ENCODE results near the gene PNCK. TPM values are rescaled to one million over a fixed set of nuclear protein-coding genes. Genes with fewer than 3 reads are reported as not detected.

Gene PNCK
- total and polyA plus RNA-seq, 2 of the 13 experiments (the other 11 are each of a cell fraction or from before 2014, with no cell fraction given): 33.1 TPM; not detected in 1

DNA sequence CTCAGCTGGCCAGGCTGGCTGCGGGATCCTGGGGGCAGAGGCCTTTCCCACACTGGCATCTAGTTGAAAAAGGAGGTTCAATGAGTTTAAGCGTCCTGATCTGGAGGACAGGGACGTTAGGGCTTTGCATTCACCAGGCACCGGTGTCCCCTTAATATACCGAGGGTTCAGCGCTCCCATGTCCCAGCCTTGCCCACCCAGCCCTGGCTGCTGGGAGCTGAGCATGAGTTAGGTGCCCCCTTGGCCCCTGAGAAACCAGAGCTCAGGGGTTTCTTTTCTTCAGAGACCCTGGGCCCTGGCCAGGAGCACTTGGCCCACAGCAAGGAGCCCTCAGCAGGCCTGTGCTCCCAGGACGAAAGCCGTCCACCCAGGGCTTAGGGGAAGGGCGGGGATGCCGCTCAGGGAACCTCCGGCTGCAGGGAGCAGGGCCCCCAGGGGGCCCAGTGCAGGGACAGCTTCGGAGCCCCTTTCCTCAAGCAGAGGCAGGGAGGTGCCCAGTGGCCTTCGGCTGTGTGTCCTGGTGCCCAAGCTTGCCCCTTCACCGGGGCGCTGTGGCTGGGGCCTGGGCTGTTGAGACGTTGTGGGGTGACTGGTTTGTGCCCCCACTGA is 47.5 kb downstream of the PNCK start (continued):
- TF ChIP-seq, protein P1, sequence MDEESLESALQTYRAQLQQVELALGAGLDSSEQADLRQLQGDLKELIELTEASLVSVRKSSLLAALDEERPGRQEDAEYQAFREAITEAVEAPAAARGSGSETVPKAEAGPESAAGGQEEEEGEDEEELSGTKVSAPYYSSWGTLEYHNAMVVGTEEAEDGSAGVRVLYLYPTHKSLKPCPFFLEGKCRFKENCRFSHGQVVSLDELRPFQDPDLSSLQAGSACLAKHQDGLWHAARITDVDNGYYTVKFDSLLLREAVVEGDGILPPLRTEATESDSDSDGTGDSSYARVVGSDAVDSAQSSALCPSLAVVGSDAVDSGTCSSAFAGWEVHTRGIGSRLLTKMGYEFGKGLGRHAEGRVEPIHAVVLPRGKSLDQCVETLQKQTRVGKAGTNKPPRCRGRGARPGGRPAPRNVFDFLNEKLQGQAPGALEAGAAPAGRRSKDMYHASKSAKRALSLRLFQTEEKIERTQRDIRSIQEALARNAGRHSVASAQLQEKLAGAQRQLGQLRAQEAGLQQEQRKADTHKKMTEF (CRISPR knock-in tag; IDR thresholded peaks at IDR 0.05): no peak
- TF ChIP-seq GTF2F1 (IDR thresholded peaks at IDR 0.05; ENCODE audit: low read length) (no peak), ZFY (CRISPR knock-in tag; IDR thresholded peaks at IDR 0.05) (0 out of 2 replicates have a peak, but pooled peaks have one; percentile 8), RBFOX2 (IDR thresholded peaks at IDR 0.05; ENCODE audit: low read depth, low read length) (peak; percentile 86), KLF12 (CRISPR knock-in tag; IDR thresholded peaks at IDR 0.05; ENCODE audit: borderline replicate concordance) (no peak), MZF1 (CRISPR knock-in tag; IDR thresholded peaks at IDR 0.05; ENCODE audit: borderline replicate concordance) (no peak), BORCS8-MEF2B (CRISPR knock-in tag; IDR thresholded peaks at IDR 0.05) (0 out of 2 replicates have a peak, but pooled peaks have one; percentile 25), KLF13 (CRISPR knock-in tag; IDR thresholded peaks at IDR 0.05) (no peak), ZNF713 (CRISPR knock-in tag; IDR thresholded peaks at IDR 0.05) (no peak), REL (CRISPR knock-in tag; conservative IDR thresholded peaks at IDR 0.05) (no peak), TAF1 (CRISPR knock-in tag; IDR thresholded peaks at IDR 0.05) (peak; percentile 17; the same call in 1 of the 2 replicates), ZEB1 (IDR thresholded peaks at IDR 0.05; ENCODE audit: insufficient replicate concordance, low read depth) (no peak), PITX1 (CRISPR knock-in tag; IDR thresholded peaks at IDR 0.05) (no peak), HOXA3 (CRISPR knock-in tag; IDR thresholded peaks at IDR 0.05) (no peak), ZNF891 (CRISPR knock-in tag; IDR thresholded peaks at IDR 0.05) (0 out of 2 replicates have a peak, but pooled peaks have one; percentile 45), ZNF616 (CRISPR knock-in tag; IDR thresholded peaks at IDR 0.05; ENCODE audit: low read depth) (no peak), EED (CRISPR knock-in tag; IDR thresholded peaks at IDR 0.05) (no peak), TAF15 (IDR thresholded peaks at IDR 0.05; ENCODE audit: low read depth, low read length, poor library complexity, severe bottlenecking) (peak; percentile 64)
- TF ChIP-seq, protein P2, sequence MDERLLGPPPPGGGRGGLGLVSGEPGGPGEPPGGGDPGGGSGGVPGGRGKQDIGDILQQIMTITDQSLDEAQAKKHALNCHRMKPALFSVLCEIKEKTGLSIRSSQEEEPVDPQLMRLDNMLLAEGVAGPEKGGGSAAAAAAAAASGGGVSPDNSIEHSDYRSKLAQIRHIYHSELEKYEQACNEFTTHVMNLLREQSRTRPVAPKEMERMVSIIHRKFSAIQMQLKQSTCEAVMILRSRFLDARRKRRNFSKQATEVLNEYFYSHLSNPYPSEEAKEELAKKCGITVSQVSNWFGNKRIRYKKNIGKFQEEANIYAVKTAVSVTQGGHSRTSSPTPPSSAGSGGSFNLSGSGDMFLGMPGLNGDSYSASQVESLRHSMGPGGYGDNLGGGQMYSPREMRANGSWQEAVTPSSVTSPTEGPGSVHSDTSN (CRISPR knock-in tag; IDR thresholded peaks at IDR 0.05): no peak
- TF ChIP-seq, protein P3, sequence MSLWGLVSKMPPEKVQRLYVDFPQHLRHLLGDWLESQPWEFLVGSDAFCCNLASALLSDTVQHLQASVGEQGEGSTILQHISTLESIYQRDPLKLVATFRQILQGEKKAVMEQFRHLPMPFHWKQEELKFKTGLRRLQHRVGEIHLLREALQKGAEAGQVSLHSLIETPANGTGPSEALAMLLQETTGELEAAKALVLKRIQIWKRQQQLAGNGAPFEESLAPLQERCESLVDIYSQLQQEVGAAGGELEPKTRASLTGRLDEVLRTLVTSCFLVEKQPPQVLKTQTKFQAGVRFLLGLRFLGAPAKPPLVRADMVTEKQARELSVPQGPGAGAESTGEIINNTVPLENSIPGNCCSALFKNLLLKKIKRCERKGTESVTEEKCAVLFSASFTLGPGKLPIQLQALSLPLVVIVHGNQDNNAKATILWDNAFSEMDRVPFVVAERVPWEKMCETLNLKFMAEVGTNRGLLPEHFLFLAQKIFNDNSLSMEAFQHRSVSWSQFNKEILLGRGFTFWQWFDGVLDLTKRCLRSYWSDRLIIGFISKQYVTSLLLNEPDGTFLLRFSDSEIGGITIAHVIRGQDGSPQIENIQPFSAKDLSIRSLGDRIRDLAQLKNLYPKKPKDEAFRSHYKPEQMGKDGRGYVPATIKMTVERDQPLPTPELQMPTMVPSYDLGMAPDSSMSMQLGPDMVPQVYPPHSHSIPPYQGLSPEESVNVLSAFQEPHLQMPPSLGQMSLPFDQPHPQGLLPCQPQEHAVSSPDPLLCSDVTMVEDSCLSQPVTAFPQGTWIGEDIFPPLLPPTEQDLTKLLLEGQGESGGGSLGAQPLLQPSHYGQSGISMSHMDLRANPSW (CRISPR knock-in tag; IDR thresholded peaks at IDR 0.05; ENCODE audit: borderline replicate concordance): no peak
- TF ChIP-seq, protein P4, sequence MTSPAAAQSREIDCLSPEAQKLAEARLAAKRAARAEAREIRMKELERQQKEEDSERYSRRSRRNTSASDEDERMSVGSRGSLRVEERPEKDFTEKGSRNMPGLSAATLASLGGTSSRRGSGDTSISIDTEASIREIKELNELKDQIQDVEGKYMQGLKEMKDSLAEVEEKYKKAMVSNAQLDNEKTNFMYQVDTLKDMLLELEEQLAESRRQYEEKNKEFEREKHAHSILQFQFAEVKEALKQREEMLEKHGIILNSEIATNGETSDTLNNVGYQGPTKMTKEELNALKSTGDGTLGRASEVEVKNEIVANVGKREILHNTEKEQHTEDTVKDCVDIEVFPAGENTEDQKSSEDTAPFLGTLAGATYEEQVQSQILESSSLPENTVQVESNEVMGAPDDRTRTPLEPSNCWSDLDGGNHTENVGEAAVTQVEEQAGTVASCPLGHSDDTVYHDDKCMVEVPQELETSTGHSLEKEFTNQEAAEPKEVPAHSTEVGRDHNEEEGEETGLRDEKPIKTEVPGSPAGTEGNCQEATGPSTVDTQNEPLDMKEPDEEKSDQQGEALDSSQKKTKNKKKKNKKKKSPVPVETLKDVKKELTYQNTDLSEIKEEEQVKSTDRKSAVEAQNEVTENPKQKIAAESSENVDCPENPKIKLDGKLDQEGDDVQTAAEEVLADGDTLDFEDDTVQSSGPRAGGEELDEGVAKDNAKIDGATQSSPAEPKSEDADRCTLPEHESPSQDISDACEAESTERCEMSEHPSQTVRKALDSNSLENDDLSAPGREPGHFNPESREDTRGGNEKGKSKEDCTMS (CRISPR knock-in tag; conservative IDR thresholded peaks at IDR 0.05): no peak
- TF ChIP-seq, protein P5, sequence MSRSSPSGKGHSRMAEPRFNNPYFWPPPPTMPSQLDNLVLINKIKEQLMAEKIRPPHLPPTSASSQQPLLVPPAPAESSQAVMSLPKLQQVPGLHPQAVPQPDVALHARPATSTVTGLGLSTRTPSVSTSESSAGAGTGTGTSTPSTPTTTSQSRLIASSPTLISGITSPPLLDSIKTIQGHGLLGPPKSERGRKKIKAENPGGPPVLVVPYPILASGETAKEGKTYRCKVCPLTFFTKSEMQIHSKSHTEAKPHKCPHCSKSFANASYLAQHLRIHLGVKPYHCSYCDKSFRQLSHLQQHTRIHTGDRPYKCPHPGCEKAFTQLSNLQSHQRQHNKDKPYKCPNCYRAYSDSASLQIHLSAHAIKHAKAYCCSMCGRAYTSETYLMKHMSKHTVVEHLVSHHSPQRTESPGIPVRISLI (CRISPR knock-in tag; IDR thresholded peaks at IDR 0.05; ENCODE audit: borderline replicate concordance): no peak

Data from HepG2 (cell line).